HG03469 (cell line): Measurements from ENCODE around the gene COL6A2.
"Not testable (repeated sequence)": the region's sequence is repeated elsewhere in the genome, so short reads cannot be mapped to it uniquely, and the experiment has no call there.

Source experiments
- ATAC-seq: cut with Tn5 transposase; IDR thresholded peaks from one replicate; pipeline ENCODE4 v1.9.1; 2021; ENCODE audit warnings: mild to moderate bottlenecking, moderate library complexity, moderate number of reproducible peaks; ENCODE audit not compliant: unreplicated experiment

Gene COL6A2

DNA sequence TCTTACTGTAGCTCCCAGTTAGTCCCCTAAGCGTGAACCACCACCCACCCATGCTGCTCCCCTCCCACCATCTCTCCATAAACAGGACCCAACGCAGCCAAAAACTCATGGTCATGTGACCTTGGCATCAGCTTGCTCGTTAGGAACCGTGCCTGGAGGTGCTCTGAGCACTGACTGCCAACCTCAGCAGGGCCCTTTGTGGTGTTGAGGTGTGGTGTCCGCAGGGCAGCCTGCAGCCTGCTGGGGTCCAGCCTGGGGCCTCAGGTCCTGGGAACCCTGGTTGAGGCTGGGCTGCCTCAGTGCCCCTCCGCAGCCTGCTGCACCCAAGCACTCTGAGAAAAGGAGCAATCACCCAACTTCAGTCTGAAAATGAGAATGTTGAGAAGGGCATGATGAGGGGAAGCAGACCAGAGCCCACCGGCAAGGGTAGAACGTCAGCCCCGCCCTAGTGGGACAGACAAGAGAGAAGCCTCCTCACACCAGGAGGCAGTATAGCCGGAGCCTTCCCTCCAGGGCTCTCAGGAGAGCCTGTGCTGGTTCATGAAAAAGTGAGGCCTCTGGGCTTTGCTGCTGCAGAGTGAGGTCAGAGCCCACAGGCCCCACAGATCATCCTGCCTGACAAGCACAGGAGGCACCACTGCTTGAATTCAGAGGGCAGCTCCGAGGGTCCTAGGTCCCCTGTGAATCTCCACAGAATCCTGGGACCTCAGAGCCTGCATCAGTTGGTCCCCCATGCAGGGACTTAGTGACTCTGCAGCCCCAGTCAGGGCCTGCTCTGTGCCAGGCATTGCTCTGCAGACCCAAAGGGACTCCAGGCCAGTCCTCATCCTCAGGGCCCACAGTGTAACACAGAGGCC, 4.9 kb upstream of the COL6A2 start:
- no peak for ATAC-seq

DNA sequence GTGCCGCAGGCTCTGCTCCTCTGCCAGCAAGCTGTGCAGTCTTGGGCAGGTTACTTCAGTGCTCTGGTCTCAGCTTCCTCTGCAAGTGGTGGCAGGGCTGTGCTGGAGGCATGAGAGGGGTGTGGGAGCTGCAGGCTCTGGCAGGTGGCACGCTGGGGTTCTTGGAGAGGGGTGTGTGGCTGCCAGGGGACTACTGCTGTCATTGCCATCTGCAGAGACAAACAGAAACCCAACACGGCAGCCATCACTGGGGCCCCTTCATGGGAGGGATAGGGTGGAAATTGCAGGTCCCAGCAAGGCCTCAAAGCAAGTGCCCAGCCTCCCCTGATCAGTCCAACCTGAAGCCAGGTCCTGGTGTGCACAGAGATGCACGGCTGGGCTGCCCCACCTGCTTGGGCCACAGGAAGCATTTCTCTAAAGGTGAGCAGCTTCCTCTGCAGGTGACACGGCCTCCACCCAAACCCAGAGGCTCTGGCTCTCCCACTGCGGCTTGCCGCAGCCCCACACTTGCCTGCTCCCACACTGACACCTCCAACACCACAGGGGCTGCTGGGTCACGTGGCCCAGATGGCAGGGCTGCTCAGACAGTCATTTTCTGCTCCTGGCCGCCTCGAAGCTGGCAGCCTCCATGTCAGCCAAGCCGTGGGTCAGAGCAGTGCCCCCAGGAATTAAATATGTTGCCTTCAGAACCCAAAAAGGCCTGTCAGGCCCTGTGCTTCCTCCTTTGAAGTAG, 4.1 kb upstream of the COL6A2 start:
- no peak for ATAC-seq

- no peak for ATAC-seq
These were observed 3.4 kb upstream of the COL6A2 start for GRCh38 chr21:46094401-46095082.

- ATAC-seq: no peak
These were observed 2.7 kb upstream of the COL6A2 start for GRCh38 chr21:46095083-46095719.

DNA sequence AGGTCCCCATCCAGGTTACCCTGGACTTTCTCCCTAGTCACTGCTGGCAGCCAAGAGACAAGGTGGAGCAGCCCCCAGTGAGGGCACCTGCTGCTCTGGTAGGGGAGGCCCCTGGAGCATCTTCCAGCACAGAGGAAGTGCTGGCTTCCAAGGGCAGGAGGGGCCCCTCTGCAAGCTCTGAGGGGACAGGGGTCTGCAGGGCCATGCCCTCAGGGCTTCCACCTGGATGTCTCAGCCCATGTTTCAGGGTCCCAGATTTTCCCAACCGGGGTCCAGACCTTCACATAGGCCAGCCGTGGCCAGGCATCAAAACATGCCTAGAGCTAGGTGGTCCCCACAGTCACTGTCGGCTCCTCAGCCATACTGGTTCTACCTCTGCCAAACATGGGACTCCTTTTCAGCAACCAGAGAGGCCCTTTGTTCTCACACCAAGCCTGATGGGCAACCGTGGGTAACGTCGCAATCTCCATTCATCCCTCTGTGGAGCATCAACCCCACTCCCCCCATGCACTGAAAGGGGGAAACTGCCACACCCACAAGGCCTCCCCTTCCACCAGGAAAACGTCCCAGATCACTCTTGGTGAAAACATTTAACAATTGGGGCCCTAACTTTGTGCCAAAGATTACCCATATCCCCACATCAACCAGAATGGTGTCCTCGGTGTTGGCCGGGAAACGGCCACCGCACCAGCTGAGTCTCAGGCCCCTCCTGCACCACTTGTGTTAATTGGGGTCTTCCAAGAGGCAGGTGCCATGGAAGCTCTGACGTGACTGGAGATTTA, 1.9 kb upstream of the COL6A2 start:
- no peak for ATAC-seq

- no peak for ATAC-seq
These were observed 1.1 kb upstream of the COL6A2 start for GRCh38 chr21:46096596-46097335.

- ATAC-seq: no peak
These were observed 610 bp downstream of the COL6A2 start for GRCh38 chr21:46098303-46099141.

DNA sequence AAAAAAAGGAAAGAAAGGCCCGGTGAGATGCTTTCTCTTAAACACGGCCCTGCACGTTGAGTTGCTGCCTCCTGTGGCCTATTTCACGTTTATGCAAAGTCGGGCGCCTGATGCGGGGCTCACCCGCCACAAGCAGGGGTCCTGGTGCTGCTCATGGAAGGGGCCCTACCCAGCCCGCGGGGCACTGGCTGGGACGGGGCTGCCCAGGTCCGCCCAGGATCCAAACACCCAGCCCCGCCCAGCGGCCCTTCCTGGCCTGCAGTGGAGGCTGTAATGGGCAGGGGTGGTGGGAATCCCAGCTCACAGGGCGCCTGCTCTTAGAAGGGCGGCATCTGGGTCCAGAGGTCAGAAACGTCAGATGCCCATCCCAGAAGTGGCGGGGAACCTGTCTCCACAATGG, 1.6 kb downstream of the COL6A2 start:
- no peak for ATAC-seq

DNA sequence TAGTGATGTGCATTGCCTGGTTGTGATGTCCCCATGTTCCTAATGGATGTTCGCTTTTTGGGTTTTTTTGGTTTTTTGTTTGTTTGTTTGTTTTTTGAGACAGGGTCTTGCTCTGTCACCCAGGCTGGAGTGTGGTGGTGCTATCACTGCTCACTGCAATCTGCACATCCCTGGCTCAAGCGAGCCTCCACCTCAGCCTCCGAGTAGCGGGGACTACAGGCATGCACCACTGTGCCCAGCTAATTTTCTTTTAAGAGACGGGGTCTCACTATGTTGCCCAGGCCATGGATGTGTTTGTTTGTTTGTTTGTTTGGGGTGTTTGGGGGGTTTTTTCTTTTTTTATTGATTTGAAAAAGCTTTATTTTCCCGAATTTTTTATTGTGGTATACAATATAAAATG, 2.1 kb downstream of the COL6A2 start:
- ATAC-seq: no peak

GRCh38 chr21:46100426-46100825, 2.5 kb downstream of the COL6A2 start:
- no peak for ATAC-seq

GRCh38 chr21:46100906-46101305, 3.0 kb downstream of the COL6A2 start:
- no peak for ATAC-seq

- ATAC-seq: no peak
These were observed 6.2 kb downstream of the COL6A2 start for GRCh38 chr21:46104104-46104503.

- ATAC-seq: not testable (repeated sequence)
These were observed 9.5 kb downstream of the COL6A2 start for GRCh38 chr21:46107376-46107775.

GRCh38 chr21:46108827-46109312, 11.0 kb downstream of the COL6A2 start:
- no peak for ATAC-seq

DNA sequence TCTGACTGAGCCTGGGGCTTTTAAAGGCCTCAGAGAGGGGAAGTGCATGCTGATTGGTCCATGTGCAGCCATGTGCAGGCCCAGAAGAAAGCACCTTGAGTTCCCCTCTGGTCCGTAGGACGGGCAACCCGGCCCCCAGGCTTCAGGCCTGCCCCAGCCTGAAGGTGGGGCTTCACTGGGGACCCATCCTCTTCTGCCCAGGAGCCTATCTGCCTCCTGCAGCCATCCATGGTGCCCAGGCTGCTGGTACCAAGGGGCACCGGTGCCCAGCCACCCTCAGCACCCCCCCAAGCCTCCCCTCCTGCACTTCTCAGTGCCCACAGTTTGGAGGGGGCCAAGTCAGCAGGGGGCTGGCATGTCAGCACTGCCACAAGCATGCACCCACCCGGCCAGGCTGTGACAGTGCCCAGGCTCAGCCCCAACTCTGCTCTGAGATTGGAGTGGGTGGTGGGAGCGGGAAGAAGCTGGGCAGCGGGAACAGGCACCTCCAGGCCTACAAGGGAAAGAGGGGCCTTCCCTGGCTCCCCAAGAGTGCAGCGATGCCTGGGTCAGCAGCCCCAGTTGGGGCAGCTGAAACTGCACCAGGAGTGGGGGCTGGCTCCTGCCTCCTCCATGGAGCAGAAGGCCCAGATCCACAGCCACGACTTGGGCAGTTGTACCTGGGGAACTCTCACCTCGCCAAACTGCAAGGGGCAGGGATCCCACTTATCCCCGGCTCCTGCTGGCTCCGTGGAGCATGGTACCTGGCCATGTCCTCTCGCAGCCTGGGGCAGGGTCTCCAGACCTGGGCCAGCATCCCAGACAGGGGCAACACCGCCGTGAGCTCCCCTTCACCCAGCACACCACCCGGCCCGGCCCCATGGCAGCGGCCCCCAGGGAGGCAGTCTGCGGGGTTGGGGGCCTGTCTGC, 11.7 kb downstream of the COL6A2 start:
- no peak for ATAC-seq

GRCh38 chr21:46110499-46111192, 12.7 kb downstream of the COL6A2 start:
- no peak for ATAC-seq

DNA sequence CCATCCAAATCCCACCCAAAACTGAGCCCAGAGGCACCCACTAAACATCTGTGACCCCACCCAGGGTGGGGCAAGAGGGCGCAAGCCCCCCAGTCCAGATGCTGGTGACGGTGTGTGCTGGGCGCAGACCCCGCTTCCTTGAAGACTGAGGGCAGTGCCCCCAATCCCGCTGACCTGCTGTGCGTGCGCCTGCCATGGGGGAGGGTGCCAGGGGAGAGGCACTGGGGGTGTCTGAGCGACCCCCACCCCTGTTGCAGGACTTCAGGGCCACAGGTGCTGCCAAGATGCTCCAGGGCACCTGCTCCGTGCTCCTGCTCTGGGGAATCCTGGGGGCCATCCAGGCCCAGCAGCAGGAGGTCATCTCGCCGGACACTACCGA, 13.3 kb downstream of the COL6A2 start:
- no peak for ATAC-seq
